ENCODE results near the gene GUCY2C.
"Not testable (repeated sequence)": the region's sequence is repeated elsewhere in the genome, so short reads cannot be mapped to it uniquely, and the experiment has no call there.

GUCY2C gene

DNA sequence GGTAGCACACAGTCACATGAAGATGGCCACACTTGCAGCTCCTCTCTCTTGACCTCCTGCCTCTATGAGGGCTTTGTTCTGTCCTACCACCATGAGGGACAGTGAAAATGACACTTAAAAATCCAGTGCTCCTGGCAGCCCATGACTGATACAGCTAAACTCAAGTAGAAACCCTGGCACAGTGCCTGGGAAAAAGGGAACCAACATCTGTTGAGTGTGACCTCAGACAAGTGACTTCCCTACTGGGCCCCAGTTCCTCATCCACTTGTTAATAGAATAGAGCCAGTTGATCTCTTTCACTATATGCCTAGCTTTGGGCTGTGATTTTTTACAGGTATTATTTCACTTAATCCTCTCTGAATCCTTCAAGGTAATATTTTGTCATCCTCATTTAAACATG lies 4.8 kb downstream of the GUCY2C start:
- Histone ChIP-seq H3K9ac (no peak overlapping the region), H3K79me2 (no peaks in the 10 kb centered on the region), H3K4me2 (ENCODE audit: low read length) (no peak overlapping the region), H2AFZ (no peak overlapping the region), H3K9me3 (ENCODE audit: control insufficient read depth, low read length) (no peaks in the 10 kb centered on the region), H3K27ac (no peak overlapping the region), H3K27me3 (ENCODE audit: control insufficient read depth, insufficient read depth, low read length) (no peaks in the 10 kb centered on the region), H3K4me3 (ENCODE audit: low read depth, low read length) (no peak overlapping the region), H3K4me1 (no peaks in the 10 kb centered on the region), H3K36me3 (ENCODE audit: control insufficient read depth, insufficient read depth, low read length) (no peaks in the 10 kb centered on the region)
- TF ChIP-seq, protein P1, sequence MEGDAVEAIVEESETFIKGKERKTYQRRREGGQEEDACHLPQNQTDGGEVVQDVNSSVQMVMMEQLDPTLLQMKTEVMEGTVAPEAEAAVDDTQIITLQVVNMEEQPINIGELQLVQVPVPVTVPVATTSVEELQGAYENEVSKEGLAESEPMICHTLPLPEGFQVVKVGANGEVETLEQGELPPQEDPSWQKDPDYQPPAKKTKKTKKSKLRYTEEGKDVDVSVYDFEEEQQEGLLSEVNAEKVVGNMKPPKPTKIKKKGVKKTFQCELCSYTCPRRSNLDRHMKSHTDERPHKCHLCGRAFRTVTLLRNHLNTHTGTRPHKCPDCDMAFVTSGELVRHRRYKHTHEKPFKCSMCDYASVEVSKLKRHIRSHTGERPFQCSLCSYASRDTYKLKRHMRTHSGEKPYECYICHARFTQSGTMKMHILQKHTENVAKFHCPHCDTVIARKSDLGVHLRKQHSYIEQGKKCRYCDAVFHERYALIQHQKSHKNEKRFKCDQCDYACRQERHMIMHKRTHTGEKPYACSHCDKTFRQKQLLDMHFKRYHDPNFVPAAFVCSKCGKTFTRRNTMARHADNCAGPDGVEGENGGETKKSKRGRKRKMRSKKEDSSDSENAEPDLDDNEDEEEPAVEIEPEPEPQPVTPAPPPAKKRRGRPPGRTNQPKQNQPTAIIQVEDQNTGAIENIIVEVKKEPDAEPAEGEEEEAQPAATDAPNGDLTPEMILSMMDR (IDR thresholded peaks at IDR 0.05), result no peak

DNA sequence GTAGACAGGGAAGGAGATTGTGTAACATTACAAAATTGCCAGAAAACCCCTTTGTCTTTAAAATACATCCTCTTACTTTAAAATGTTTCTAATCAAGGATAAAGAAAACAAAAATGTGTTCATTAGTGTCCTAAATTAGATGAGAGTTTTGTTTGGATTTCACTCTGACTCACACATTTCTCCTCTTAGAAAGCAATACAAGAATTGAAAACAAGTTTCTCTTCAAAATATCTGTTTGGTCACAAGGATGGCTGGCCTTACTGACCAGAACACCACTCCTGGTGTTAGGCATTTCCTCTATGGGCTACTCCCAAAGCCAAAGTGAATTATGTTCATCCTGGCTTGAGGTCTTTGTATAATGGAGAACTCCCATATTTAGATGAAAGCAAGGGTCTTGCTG lies 6.4 kb downstream of the GUCY2C start:
- Histone ChIP-seq H3K79me2 (no peaks in the 10 kb centered on the region), H2AFZ (no peak overlapping the region), H3K9ac (no peak overlapping the region), H3K4me2 (ENCODE audit: low read length) (no peak overlapping the region), H3K27me3 (ENCODE audit: control insufficient read depth, insufficient read depth, low read length) (no peaks in the 10 kb centered on the region), H3K4me3 (ENCODE audit: low read depth, low read length) (no peak overlapping the region), H3K36me3 (ENCODE audit: control insufficient read depth, insufficient read depth, low read length) (no peaks in the 10 kb centered on the region), H3K4me1 (no peaks in the 10 kb centered on the region), H3K9me3 (ENCODE audit: control insufficient read depth, low read length) (no peaks in the 10 kb centered on the region), H3K27ac (no peak overlapping the region)
- TF ChIP-seq, protein P1 (IDR thresholded peaks at IDR 0.05), result no peak

DNA sequence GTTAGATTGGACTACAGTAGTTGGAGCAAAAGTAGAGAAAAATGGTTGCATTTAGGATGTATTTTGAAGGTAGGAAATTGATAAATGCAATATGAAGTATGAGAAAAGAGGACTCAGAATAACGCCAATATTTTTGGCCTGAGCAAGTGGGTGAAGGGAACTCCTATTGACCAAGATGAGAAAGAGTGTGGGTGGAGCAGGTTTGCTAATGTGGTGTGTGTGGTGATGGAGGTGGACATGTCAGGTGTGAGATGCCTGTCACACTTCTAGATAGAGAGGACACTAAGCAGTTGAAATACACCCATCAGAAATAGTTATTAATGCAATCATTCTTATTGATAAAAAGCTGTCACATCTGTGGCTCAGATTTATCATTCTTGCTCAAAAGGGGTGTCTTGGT lies 7.3 kb downstream of the GUCY2C start:
- TF ChIP-seq, protein P1 (IDR thresholded peaks at IDR 0.05), result no peak
- H3K9ac ChIP-seq, result no peak overlapping the region
- no peaks in the 10 kb centered on the region for H3K4me1 ChIP-seq
- H3K4me3 ChIP-seq (ENCODE audit: low read depth, low read length), result no peak overlapping the region
- no peaks in the 10 kb centered on the region for H3K9me3 ChIP-seq (ENCODE audit: control insufficient read depth, low read length)
- H3K27me3 ChIP-seq (ENCODE audit: control insufficient read depth, insufficient read depth, low read length), result no peaks in the 10 kb centered on the region
- H3K36me3 ChIP-seq (ENCODE audit: control insufficient read depth, insufficient read depth, low read length), result no peaks in the 10 kb centered on the region
- H3K4me2 ChIP-seq (ENCODE audit: low read length), result no peak overlapping the region
- H2AFZ ChIP-seq, result no peak overlapping the region
- no peak overlapping the region for H3K27ac ChIP-seq
- no peaks in the 10 kb centered on the region for H3K79me2 ChIP-seq

DNA sequence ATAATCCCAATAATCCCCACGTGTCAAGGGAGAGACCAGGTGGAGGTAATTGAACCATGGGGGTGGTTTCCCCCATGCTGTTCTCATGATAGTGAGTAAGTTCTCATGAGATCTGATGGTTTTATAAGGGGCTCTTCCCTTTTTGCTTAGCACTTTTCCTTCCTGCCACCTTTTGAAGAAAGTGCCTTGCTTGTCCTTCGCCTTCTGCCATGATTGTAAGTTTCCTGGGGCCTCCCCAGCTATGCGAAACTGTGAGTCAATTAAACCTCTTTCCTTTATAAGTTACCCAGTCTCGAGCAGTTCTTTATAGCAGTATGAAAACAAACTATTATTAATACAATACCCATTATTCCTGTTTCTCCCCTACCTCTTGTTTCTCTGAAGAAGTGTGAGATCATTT lies 14.2 kb downstream of the GUCY2C start:
- not testable (repeated sequence) for H3K4me1 ChIP-seq; H3K4me3 ChIP-seq (ENCODE audit: low read depth, low read length); H3K4me2 ChIP-seq (ENCODE audit: low read length); H2AFZ ChIP-seq; H3K79me2 ChIP-seq; H3K9me3 ChIP-seq (ENCODE audit: control insufficient read depth, low read length); H3K9ac ChIP-seq; H3K27ac ChIP-seq; H3K36me3 ChIP-seq (ENCODE audit: control insufficient read depth, insufficient read depth, low read length); H3K27me3 ChIP-seq (ENCODE audit: control insufficient read depth, insufficient read depth, low read length)

DNA sequence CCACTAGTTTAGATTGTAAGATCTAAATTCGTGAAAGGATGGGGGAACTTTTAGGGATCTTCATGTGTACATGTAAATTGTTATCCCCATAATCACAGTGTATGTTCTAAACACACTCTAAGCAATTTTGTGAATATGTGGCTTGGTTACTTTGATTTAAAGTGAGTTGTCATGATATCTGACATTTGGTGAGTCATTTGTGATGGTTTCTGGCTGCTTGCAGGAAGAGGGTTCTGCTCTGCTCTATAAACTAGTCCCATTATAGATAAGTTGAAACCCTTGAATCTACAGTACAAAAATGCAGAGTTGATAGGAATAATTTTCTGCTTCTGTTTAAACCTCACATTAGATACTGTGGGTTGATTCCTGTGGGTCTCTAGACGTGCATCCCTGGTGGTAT lies 14.8 kb downstream of the GUCY2C start:
- no peaks in the 10 kb centered on the region for H3K27me3 ChIP-seq (ENCODE audit: control insufficient read depth, insufficient read depth, low read length)
- H3K4me2 ChIP-seq (ENCODE audit: low read length), result no peak overlapping the region
- TF ChIP-seq, protein P1 (IDR thresholded peaks at IDR 0.05), result no peak
- no peaks in the 10 kb centered on the region for H3K79me2 ChIP-seq
- H3K4me3 ChIP-seq (ENCODE audit: low read depth, low read length), result no peak overlapping the region
- no peak overlapping the region for H3K9ac ChIP-seq
- no peaks in the 10 kb centered on the region for H3K36me3 ChIP-seq (ENCODE audit: control insufficient read depth, insufficient read depth, low read length)
- H2AFZ ChIP-seq, result no peak overlapping the region
- H3K9me3 ChIP-seq (ENCODE audit: control insufficient read depth, low read length), result no peaks in the 10 kb centered on the region
- no peaks in the 10 kb centered on the region for H3K4me1 ChIP-seq
- no peak overlapping the region for H3K27ac ChIP-seq
